Activated CD4-positive, alpha-beta T cell treated with anti-CD3 and anti-CD28 coated beads, Interleukin-2, amount 50 U/mL, for 24 hours (primary cell): ENCODE measurements around the gene RAD9A.
"Not testable (repeated sequence)": the region's sequence is repeated elsewhere in the genome, so short reads cannot be mapped to it uniquely, and the experiment has no call there.

Source experiments
- DNase-seq, 2 donors: peaks; one replicate each; pipeline ENCODE4 v3.0.0-alpha.2; 2020; ENCODE audit warnings: low read depth in 1 of 2, low spot score in 1 of 2

Gene RAD9A

DNA sequence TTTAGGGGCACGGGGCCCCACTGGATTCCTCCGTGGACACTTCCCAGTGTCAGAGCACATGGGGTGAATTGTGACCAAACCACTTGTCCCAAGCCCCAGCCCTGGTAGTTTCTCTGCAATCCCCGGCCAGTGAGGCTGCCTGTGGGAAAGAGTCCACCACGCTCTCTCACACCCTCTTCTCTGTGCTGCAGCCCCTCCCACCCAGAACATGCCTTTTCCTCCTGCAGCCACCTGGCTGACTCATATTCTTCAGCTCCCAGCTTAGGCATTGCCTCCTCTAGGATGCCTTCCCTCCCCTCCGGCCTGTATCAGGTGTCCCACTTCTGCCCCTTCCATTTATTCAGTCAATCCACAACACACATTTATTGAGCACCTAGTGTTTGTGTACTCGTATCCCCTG, 31.1 kb downstream of the RAD9A start:
- DNase-seq = no peak

DNA sequence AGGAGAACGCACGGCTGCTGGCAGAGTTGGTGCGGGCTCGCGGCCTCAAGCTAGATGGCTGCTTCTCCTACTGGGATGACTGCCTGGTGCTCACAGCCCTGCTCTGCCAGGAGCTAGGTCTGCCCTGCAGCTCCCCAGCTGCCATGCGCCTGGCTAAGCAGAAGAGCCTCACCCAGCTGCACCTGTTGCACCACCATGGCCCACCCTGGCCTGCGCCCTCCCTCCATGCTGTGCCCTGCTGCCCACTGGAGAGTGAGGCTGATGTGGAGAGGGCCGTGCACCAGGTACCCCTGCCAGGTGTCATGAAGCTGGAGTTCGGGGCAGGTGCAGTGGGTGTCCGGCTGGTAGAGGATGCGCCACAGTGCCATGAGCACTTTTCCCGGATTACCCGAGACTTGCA, 31.7 kb downstream of the RAD9A start:
- DNase-seq = no peak

GRCh38 chr11:67423891-67424613, 32.3 kb downstream of the RAD9A start:
- no peak for DNase-seq

DNA sequence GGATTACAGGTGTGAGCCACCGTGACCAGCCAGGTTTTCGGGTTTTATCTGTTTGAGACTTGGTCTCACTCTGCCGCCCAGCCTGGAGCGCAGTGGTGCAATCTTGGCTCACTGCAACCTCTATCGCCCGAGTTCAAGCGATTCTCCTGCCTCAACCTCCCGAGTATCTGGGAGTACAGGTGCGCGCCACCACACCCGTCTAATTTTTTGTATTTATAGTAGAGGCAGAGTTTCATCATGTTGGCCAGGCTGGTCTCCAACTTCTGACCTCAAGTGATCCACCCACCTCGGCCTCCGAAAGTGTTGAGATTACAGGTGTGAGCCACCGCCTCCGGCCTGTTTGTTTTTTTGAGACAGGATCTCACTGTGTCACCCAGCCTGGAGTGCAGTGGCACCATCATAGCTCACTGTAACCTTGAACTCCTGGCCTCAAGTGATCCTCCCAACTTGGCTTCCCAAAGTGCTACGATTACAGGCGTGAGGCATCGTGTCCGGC, 35.6 kb downstream of the RAD9A start:
- not testable (repeated sequence) for DNase-seq

DNA sequence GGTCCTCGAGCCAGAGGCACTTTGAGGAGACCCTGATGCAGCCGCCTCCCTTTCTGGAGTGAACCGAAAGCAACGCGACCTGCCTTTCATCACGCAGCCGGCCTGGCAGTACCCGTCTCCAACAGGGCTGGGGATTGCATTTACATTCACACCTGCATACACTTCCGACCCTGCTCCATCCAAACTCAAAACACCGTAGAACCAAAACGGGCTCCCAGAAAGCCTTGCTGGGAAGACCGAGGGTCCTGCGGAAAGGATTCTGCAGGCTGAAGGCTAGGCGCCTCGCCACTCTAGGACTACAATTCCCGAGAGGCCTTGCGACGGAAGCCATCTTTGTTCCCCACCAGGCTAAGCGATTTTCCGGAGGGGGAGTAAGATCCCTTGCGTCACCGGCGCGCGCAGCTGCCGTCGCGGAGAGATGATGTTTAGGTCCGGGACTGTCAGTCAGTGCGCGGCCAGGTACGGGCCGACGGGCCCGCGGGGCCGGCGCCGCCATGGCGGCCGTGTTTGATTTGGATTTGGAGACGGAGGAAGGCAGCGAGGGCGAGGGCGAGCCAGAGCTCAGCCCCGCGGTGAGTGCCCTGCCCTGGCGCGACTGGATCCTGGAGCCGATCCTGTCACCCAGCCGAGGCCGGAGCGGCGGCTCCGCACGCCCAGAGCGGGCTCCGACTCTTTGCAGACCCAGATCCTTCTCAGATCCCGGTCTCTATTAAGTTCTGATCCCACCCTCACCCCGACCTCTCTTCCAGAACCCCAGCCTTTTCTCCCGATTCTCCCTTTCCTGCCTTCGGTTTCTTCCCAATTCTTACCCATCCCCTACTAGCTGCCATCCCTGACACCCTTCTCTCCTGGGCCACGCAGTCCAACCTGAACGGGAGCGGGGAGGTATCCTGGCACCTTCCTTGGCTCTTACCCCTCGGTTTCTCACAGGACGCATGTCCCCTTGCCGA, 36.5 kb downstream of the RAD9A start, which contains the start of gene RPS6KB2:
TSS of gene RPS6KB2 (plus strand) at position 443 of the 950 bp plus-strand sequence. CDS start at position 495, 52 bp downstream.
- peak; percentile 99 to 100 for DNase-seq

DNA sequence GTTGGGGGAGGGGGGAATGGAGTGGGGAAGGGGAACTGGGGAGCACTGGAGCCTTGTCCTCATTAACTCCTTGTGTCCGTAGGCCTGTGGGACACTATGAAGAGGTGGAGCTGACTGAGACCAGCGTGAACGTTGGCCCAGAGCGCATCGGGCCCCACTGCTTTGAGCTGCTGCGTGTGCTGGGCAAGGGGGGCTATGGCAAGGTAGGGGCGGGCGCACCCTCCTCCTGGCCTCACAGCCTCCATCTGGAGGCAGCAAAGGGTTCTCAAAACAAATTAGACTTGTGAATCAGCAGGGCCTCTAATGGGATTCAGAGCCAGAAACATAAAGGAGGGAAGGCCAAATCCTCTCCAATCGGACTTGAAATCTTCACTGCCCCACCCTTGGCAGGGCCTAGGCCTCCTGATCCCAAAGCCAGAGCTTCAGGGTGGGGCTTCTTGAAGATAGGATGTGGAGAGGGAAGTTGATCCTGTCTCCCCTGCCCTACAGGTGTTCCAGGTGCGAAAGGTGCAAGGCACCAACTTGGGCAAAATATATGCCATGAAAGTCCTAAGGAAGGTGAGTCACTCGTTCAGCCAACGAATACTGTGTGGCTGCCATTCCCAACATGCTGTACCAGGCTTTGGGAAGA, 37.4 kb downstream of the RAD9A start:
- DNase-seq = no peak

- DNase-seq = no peak
Measured at GRCh38 chr11:67429722-67430121, 37.9 kb downstream of the RAD9A start.

DNA sequence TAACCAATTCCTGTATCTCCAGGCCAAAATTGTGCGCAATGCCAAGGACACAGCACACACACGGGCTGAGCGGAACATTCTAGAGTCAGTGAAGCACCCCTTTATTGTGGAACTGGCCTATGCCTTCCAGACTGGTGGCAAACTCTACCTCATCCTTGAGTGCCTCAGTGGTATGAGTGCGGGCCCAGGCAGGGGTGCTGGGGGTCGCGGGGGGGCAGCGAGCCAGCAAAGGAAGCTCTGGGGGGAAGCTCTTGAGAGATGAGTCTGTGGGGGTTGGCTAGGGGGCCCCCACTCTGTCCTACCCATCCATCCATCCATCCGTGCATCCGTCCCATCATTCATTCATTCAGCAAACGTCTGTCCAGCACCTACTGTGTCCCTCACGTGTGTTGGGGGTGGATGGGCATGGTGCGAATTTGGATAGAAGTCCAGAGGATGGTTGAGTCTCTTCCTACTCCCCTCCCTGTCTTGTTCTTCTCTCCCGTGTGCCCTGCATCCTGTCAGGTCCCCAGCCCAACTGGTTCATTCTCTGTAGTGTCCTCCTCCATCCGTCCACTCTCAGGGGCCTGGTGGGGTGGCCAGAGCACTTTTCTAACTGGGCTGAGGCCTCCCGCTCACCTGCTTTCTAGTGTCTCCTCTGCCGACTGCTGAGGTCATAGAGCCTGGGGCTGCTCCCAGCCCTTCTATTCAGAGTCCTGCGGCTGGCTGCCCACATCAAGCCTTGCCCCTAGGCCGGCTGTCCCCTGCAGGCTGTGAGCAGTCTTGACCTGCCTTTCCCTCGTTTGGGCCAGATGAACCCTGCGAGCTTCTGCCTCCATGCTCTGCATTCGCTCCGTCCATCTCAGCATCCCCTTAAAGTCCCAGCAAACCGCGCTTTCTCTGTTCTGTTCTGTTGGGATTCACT, 39.8 kb downstream of the RAD9A start:
- no peak for DNase-seq

DNA sequence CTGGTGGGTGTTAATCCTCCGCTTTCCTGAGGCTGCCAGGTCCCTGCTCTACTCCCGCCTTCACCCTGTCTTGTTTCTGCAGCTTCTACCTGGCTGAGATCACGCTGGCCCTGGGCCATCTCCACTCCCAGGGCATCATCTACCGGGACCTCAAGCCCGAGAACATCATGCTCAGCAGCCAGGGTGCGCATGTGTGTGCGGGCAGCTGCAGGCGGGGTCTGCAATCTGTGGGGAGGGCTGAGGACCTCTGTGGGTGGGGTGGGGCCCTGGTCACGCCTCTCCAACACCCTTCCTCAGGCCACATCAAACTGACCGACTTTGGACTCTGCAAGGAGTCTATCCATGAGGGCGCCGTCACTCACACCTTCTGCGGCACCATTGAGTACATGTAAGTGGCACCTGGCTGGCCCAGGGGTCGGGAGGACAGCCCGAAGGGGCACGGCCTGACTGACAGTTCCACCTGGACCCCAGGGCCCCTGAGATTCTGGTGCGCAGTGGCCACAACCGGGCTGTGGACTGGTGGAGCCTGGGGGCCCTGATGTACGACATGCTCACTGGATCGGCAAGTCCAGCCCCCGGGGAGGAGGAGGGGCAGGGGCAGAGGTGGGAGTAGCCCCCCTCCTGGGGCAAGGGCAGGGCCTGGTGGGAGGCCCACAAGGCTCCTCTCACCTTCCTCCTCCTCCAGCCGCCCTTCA, 41.0 kb downstream of the RAD9A start:
- DNase-seq = no peak

DNA sequence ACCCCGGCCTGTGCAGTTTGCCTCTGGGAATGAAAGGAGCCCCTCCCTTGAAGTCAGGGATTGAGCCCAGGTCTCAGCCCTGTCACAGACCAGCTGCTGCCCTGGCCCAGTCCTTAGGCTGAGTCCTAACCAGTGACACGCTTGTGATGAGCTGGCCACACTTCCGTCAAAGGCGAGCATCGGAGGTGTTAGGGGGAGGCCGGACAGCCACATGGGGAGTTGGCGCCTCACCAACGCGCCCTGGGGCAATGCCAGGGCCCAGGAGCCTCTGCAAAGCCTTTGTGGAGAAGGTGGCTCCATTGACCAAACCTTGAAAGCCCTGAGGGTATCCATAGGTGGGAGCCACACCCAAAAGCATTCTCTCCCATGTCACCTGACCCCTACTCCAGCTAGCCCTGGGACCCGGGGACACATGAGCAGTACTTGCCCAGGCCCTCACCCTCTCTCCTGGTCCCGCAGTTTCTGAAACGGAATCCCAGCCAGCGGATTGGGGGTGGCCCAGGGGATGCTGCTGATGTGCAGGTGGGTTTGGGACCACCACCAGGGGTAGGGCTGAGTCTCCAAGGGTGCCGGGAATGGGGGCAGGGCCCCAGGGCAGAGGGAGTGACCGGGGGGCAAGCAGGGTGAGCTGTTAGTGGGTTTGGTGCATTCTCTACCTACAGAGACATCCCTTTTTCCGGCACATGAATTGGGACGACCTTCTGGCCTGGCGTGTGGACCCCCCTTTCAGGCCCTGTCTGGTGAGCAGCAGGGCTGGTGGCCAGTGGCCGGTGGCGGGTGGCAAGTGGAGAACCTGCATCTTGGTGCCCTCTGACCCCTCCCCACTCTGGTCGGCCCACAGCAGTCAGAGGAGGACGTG, 42.0 kb downstream of the RAD9A start:
- DNase-seq = no peak

GRCh38 chr11:67434395-67434881, 42.7 kb downstream of the RAD9A start:
- no peak for DNase-seq

GRCh38 chr11:67435031-67435726, 43.4 kb downstream of the RAD9A start:
- no peak for DNase-seq

DNA sequence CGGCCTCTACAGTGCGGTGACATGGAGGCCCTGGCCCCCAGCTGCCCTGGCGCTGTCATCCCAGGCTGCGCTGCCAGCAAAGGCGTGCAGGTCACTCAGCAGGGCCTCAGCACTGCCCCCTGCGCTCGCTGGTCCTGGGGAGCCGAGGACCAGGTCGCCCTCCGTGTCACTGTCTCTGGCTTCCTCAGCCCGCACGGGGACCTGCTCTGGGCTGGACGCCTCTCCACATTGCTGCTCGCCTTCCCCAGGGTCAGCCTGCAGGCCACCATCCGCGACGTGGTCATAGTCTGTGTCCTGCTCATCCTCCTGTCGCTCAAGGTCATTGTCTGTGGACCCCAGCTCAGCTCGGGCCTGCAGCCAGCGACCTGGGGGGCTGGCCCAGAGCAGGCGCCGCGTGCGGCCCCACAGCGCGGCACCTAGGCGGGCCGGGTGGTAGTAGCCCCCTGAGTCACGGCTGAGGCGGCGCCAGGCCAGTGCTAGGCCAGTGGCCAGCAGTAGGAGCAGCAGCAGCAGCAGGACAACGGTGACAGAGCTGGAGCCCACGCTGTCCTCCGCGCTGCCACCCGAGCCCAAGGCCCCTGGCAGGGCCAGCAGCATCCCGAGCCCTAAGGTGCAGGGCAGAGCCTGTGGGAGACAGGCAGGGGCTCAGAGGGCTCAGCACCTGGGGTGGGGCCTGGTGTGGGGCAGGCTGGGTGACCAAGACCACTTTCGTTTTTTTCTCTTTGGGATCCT, 44.1 kb downstream of the RAD9A start:
- DNase-seq = no peak

DNA sequence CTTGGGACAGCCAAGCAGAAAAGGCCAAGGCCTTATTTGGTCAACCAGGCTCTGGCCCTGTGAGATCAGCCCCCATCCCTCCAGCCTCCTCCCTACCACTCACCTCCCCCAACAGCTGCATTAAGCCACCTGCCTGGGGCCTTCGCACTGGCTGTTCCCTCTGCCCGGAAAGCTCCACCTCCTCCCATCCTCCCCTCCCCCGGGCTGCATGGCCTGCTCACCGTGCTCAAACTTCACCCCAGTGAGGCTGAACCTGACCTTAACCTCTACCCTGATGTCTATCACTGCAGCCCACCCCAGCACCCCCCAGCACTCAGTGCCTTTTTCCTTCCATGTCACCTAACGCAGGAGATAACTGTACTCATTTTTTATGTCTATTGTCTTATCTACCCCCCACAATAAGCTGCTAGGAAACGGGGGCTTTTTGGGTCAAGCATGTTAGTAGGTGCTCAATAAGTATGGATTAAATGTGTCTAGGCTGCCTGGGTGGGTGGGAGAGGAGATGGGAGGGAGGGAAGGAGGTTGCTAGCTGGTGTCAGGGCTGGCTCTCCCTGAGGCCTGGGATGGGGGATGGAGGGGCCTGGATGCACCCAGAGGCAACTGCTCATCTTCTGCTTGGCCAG, 44.8 kb downstream of the RAD9A start:
- DNase-seq = peak; percentile 49 to 78

DNA sequence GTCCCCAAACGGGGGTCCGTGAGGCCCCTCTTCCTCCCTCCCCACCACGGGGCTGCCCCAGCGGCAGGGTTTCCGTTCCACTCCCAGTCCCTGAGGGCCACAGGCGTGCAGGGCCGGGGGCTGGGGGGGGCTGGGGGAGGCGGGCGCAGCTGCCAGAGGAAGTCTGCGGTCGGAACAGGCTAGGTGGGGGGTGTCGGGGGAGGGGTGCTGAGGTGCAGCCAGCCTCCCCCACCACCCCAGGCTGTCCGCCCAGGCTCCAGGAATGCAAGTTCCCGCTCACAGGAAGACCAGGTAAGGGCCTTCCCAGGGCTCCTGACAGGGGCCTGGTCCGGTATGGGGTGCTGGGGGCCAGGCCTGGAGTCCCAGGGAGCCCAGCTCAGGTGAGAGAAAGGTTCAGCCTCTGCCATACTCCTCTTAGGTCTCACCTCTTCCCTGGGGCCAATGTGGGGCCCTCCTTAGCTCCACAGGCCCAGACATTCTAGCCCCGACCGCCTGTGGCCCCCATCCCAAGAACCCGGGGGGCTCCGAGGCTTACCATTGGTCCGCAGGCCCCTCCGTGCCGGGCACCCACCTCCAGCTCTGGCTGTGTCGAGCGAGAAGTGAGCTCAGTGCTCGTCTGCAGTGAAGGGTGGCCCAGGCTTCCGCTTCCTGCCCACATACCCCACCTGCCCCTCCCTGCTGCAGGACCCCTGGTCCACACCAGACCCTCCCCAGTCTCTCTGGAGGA, 45.5 kb downstream of the RAD9A start, which contains the start of gene PTPRCAP:
TSS of gene PTPRCAP (minus strand) at position 601 of the 727 bp plus-strand sequence. CDS start at position 538, 63 bp downstream.
- DNase-seq = peak; percentile 50 to 62

DNA sequence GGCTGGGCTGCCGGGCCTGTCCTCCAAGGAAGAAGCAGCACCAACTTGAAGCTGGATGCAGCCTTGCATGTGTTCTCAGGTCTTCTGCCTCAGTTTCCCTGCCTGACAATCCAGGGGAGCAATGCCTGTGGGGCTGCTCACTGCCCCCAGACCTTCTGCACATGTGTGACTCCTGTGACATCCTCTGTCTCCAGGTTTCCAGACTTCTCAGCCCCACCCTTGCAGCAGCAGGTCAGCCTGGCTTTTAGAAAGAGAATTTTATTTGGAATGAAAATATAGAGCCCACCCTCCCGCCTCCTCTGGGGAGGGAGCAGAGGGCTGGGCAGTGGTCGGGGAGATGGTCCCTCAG, 46.0 kb downstream of the RAD9A start:
- no peak for DNase-seq
